SK-N-SH (cell line): ENCODE data around the gene RCOR1.

Experiments
- ELF1 ChIP-seq: IDR thresholded peaks from 2 replicates; pipeline ENCODE4 v1.4.0; 2012
- FOXM1 ChIP-seq: IDR thresholded peaks from 2 replicates; pipeline ENCODE4 v1.4.0; 2012; ENCODE audit warnings: low read depth, mild to moderate bottlenecking
- GATA2 ChIP-seq: sonication (generic); formaldehyde crosslinking; IDR thresholded peaks from 2 replicates; pipeline ENCODE4 v1.5.0; 2020; ENCODE audit warnings: mild to moderate bottlenecking, missing genetic modification reagents
- MXI1 ChIP-seq: IDR thresholded peaks from 2 replicates; pipeline ENCODE4 v1.6.1; 2012; ENCODE audit warnings: mild to moderate bottlenecking, low read depth, low read length, improper control_type of control experiment
- POLR2AphosphoS5 ChIP-seq: IDR thresholded peaks from 2 replicates; pipeline ENCODE4 v1.6.1; 2012; ENCODE audit warnings: low read depth, low read length
- TAF1 ChIP-seq: IDR thresholded peaks from 2 replicates; pipeline ENCODE4 v1.6.1; 2012; ENCODE audit warnings: low read depth, mild to moderate bottlenecking, low read length, moderate library complexity, borderline replicate concordance
- TEAD4 ChIP-seq: IDR thresholded peaks from 2 replicates; pipeline ENCODE4 v1.4.0; 2012; ENCODE audit warnings: mild to moderate bottlenecking, borderline replicate concordance; ENCODE audit not compliant: insufficient read depth
- TF ChIP-seq, protein P1 (sequence below): fragments of 200-600 bp; sonication (generic); IDR thresholded peaks from 2 replicates; pipeline ENCODE4 v1.6.1; 2017; ENCODE audit warnings: antibody characterized with exemption, mild to moderate bottlenecking, moderate library complexity
- TF ChIP-seq, protein P2 (sequence below): IDR thresholded peaks from 2 replicates; pipeline ENCODE4 v1.4.0; 2012; ENCODE audit warnings: low read depth, borderline replicate concordance
- TF ChIP-seq, protein P3 (sequence below): IDR thresholded peaks from 2 replicates; pipeline ENCODE4 v1.6.1; 2012; ENCODE audit warnings: mild to moderate bottlenecking, low read depth, low read length, moderate library complexity

DNA sequence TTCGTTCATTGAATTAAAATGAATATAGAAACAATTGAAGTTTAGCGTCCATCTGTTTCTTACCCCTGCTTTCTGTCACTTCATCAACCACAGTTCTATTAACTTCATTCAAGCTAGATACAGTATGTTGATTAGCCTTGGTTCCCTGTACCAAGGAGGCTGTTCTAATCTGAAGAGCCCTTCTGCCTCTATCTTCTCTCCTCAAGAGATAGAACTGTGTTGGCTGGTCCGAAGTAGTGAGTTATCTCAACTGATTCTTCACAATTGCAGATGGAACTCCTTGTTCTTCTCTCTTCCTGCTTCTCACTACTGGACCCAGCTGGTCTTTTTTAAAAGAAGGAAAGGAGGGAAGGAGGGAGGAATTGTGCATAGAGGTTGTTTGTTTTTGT lies 102.7 kb downstream of the RCOR1 start:
- TF ChIP-seq, protein P1, sequence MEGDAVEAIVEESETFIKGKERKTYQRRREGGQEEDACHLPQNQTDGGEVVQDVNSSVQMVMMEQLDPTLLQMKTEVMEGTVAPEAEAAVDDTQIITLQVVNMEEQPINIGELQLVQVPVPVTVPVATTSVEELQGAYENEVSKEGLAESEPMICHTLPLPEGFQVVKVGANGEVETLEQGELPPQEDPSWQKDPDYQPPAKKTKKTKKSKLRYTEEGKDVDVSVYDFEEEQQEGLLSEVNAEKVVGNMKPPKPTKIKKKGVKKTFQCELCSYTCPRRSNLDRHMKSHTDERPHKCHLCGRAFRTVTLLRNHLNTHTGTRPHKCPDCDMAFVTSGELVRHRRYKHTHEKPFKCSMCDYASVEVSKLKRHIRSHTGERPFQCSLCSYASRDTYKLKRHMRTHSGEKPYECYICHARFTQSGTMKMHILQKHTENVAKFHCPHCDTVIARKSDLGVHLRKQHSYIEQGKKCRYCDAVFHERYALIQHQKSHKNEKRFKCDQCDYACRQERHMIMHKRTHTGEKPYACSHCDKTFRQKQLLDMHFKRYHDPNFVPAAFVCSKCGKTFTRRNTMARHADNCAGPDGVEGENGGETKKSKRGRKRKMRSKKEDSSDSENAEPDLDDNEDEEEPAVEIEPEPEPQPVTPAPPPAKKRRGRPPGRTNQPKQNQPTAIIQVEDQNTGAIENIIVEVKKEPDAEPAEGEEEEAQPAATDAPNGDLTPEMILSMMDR, result no peak
- TF ChIP-seq ELF1 (no peak), POLR2AphosphoS5 (no peak), FOXM1 (no peak), TEAD4 (no peak), GATA2 (no peak), MXI1 (no peak), TAF1 (no peak)
- TF ChIP-seq, protein P2, sequence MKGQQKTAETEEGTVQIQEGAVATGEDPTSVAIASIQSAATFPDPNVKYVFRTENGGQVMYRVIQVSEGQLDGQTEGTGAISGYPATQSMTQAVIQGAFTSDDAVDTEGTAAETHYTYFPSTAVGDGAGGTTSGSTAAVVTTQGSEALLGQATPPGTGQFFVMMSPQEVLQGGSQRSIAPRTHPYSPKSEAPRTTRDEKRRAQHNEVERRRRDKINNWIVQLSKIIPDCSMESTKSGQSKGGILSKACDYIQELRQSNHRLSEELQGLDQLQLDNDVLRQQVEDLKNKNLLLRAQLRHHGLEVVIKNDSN, result no peak
- TF ChIP-seq, protein P3, sequence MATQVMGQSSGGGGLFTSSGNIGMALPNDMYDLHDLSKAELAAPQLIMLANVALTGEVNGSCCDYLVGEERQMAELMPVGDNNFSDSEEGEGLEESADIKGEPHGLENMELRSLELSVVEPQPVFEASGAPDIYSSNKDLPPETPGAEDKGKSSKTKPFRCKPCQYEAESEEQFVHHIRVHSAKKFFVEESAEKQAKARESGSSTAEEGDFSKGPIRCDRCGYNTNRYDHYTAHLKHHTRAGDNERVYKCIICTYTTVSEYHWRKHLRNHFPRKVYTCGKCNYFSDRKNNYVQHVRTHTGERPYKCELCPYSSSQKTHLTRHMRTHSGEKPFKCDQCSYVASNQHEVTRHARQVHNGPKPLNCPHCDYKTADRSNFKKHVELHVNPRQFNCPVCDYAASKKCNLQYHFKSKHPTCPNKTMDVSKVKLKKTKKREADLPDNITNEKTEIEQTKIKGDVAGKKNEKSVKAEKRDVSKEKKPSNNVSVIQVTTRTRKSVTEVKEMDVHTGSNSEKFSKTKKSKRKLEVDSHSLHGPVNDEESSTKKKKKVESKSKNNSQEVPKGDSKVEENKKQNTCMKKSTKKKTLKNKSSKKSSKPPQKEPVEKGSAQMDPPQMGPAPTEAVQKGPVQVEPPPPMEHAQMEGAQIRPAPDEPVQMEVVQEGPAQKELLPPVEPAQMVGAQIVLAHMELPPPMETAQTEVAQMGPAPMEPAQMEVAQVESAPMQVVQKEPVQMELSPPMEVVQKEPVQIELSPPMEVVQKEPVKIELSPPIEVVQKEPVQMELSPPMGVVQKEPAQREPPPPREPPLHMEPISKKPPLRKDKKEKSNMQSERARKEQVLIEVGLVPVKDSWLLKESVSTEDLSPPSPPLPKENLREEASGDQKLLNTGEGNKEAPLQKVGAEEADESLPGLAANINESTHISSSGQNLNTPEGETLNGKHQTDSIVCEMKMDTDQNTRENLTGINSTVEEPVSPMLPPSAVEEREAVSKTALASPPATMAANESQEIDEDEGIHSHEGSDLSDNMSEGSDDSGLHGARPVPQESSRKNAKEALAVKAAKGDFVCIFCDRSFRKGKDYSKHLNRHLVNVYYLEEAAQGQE, result no peak
